WTC11 (cell line): Measurements from ENCODE around the gene CDK16. TPM values are rescaled to one million over a fixed set of nuclear protein-coding genes. Genes with fewer than 3 reads are reported as not detected.

Experiments used
- ATAC-seq: fragments of 200-7000 bp; cut with Tn5 transposase; 2 replicates; pipeline ENCODE4 v1.10.0; 2021; ENCODE audit warnings: mild to moderate bottlenecking, moderate library complexity
- CTCF ChIA-PET: fragments of 300-600 bp; sonication (Branson Sonifier 250); formaldehyde crosslinking; loops from one replicate; lab custom pipeline; 2021; ENCODE audit warnings: antibody characterized with exemption; lab: Charles Lee
- POLR2A ChIA-PET: fragments of 350-600 bp; sonication (Branson Sonifier 250); formaldehyde crosslinking; loops from one replicate; lab custom pipeline; 2021; ENCODE audit warnings: antibody characterized with exemption; lab: Charles Lee
- DNase-seq: peaks from one replicate; pipeline ENCODE4 v3.0.0; 2021; ENCODE audit warnings: low spot score
- H3K27ac Mint-ChIP-seq: 2 replicates; pipeline ENCODE4 v1.8.0; 2021; ENCODE audit warnings: mixed read lengths
- H3K27me3 Mint-ChIP-seq: 2 replicates; pipeline ENCODE4 v1.8.0; 2021; ENCODE audit warnings: low read depth, mild to moderate bottlenecking, moderate library complexity, mixed read lengths
- H3K36me3 Mint-ChIP-seq: 2 replicates; pipeline ENCODE4 v1.8.0; 2021; ENCODE audit warnings: mixed read lengths
- H3K4me1 Mint-ChIP-seq: 2 replicates; pipeline ENCODE4 v1.8.0; 2022; ENCODE audit warnings: mixed read lengths
- H3K4me3 Mint-ChIP-seq: 2 replicates; pipeline ENCODE4 v1.8.0; 2021; ENCODE audit warnings: mild to moderate bottlenecking, moderate library complexity, mixed read lengths
- H3K9me3 Mint-ChIP-seq: 2 replicates; pipeline ENCODE4 v1.8.0; 2021; ENCODE audit warnings: mixed read lengths
- AR ChIP-seq: fragments of 250-450 bp; sonication (Bioruptor Pico); IDR thresholded peaks from 2 replicates; pipeline ENCODE4 v1.9.0; 2021; ENCODE audit warnings: mild to moderate bottlenecking
- CTCF ChIP-seq: fragments of 200-600 bp; IDR thresholded peaks from 2 replicates; pipeline ENCODE4 v1.8.0; 2022; ENCODE audit warnings: antibody characterized with exemption
- EMX1 ChIP-seq: fragments of 250-450 bp; sonication (Bioruptor Pico); IDR thresholded peaks from 2 replicates; pipeline ENCODE4 v1.8.0; 2021; ENCODE audit warnings: mild to moderate bottlenecking
- ERG ChIP-seq: fragments of 250-450 bp; sonication (Bioruptor Pico); IDR thresholded peaks from 2 replicates; pipeline ENCODE4 v1.8.0; 2021; ENCODE audit warnings: mild to moderate bottlenecking
- HMGXB4 ChIP-seq: sonication (generic); formaldehyde crosslinking; IDR thresholded peaks from 2 replicates; pipeline ENCODE4 v1.8.1; 2023; ENCODE audit warnings: mild to moderate bottlenecking, moderate library complexity, missing genetic modification reagents
- JAZF1 ChIP-seq: fragments of 250-450 bp; sonication (Bioruptor Pico); IDR thresholded peaks from 2 replicates; pipeline ENCODE4 v1.9.0; 2021; ENCODE audit warnings: moderate library complexity, mild to moderate bottlenecking, inconsistent platforms
- JUN ChIP-seq: sonication (generic); formaldehyde crosslinking; IDR thresholded peaks from 2 replicates; pipeline ENCODE4 v1.8.0; 2023; ENCODE audit warnings: mild to moderate bottlenecking, missing genetic modification reagents
- MLX ChIP-seq: sonication (generic); formaldehyde crosslinking; IDR thresholded peaks from 2 replicates; pipeline ENCODE4 v1.8.1; 2023; ENCODE audit warnings: mild to moderate bottlenecking, missing genetic modification reagents, moderate library complexity
- MXD4 ChIP-seq: fragments of 250-450 bp; sonication (Bioruptor Pico); IDR thresholded peaks from 2 replicates; pipeline ENCODE4 v1.8.0; 2021; ENCODE audit warnings: mild to moderate bottlenecking, moderate library complexity, borderline replicate concordance
- PREB ChIP-seq: sonication (generic); formaldehyde crosslinking; IDR thresholded peaks from 2 replicates; pipeline ENCODE4 v1.8.1; 2022; ENCODE audit warnings: mild to moderate bottlenecking, missing genetic modification reagents, moderate library complexity, borderline replicate concordance
- PRRX2 ChIP-seq: fragments of 250-450 bp; sonication (Bioruptor Pico); IDR thresholded peaks from 2 replicates; pipeline ENCODE4 v1.8.0; 2021; ENCODE audit warnings: mild to moderate bottlenecking
- USF1 ChIP-seq: sonication (generic); formaldehyde crosslinking; IDR thresholded peaks from 2 replicates; pipeline ENCODE4 v1.8.0; 2022; ENCODE audit warnings: mild to moderate bottlenecking, missing genetic modification reagents
- USF2 ChIP-seq: sonication (generic); formaldehyde crosslinking; IDR thresholded peaks from 2 replicates; pipeline ENCODE4 v1.8.1; 2023; ENCODE audit warnings: mild to moderate bottlenecking, missing genetic modification reagents, moderate library complexity
- ZBTB21 ChIP-seq: sonication (generic); formaldehyde crosslinking; IDR thresholded peaks from 2 replicates; pipeline ENCODE4 v1.8.1; 2023; ENCODE audit warnings: mild to moderate bottlenecking, missing genetic modification reagents, borderline replicate concordance
- ZNF121 ChIP-seq: sonication (generic); formaldehyde crosslinking; IDR thresholded peaks from 2 replicates; pipeline ENCODE4 v1.8.0; 2023; ENCODE audit warnings: missing genetic modification reagents
- ZNF138 ChIP-seq: sonication (generic); formaldehyde crosslinking; conservative IDR thresholded peaks from 2 replicates; pipeline ENCODE4 v1.8.1; 2022; ENCODE audit warnings: mild to moderate bottlenecking, moderate library complexity, missing genetic modification reagents
- ZNF281 ChIP-seq: sonication (generic); formaldehyde crosslinking; IDR thresholded peaks from 2 replicates; pipeline ENCODE4 v1.8.0; 2023; ENCODE audit warnings: mild to moderate bottlenecking, missing genetic modification reagents
- ZNF396 ChIP-seq: fragments of 250-450 bp; sonication (Bioruptor Pico); IDR thresholded peaks from 2 replicates; pipeline ENCODE4 v1.8.0; 2021; ENCODE audit warnings: mild to moderate bottlenecking, moderate library complexity, borderline replicate concordance
- ZNF423 ChIP-seq: fragments of 250-450 bp; sonication (Bioruptor Pico); IDR thresholded peaks from 2 replicates; pipeline ENCODE4 v2.1.2; 2022; ENCODE audit warnings: mild to moderate bottlenecking, moderate library complexity
- ZNF425 ChIP-seq: fragments of 250-450 bp; sonication (Bioruptor Pico); conservative IDR thresholded peaks from 2 replicates; pipeline ENCODE4 v1.9.0; 2021; ENCODE audit warnings: mild to moderate bottlenecking
- total RNA-seq: library from RNA; stranded (reverse); gene quantifications from 3 replicates; pipeline ENCODE4 v1.2.3, GENCODE V29; 2021

CDK16 gene
- total RNA-seq, 1 experiment from 2014 or later, result 130 TPM

- CTCF ChIA-PET, result no interaction called here
- peaks cover 87% of the 10 kb centered on the region for H3K36me3 Mint-ChIP-seq
- POLR2A ChIA-PET, result no interaction called here
- TF ChIP-seq ERG (CRISPR knock-in tag), result no peak
- no peak for TF ChIP-seq USF2 (CRISPR knock-in tag)
- TF ChIP-seq ZNF121 (CRISPR knock-in tag), result no peak
- no peak for TF ChIP-seq ZBTB21
- no peak for TF ChIP-seq ZNF281 (CRISPR knock-in tag)
- TF ChIP-seq PREB (CRISPR knock-in tag), result no peak
- TF ChIP-seq ZNF138, result no peak
- no peak for TF ChIP-seq JAZF1 (CRISPR knock-in tag)
- TF ChIP-seq HMGXB4, result no peak
- no peak for TF ChIP-seq EMX1 (CRISPR knock-in tag)
- TF ChIP-seq PRRX2 (CRISPR knock-in tag), result no peak
- TF ChIP-seq CTCF, result no peak
- no peak for TF ChIP-seq MLX (CRISPR knock-in tag)
- TF ChIP-seq ZNF425, result no peak
- TF ChIP-seq ZNF396 (CRISPR knock-in tag), result no peak
- TF ChIP-seq ZNF423 (CRISPR knock-in tag), result no peak
- no peak for TF ChIP-seq MXD4
- no peak for TF ChIP-seq USF1 (CRISPR knock-in tag)
- no peak for TF ChIP-seq JUN (CRISPR knock-in tag)
- no peak for TF ChIP-seq AR (CRISPR knock-in tag)
- TF ChIP-seq, all 79 proteins: peak for 0
- no peaks in the 10 kb centered on the region for H3K9me3 Mint-ChIP-seq
- H3K4me3 Mint-ChIP-seq, result no peak overlapping the region
- no peaks in the 10 kb centered on the region for H3K4me1 Mint-ChIP-seq
- no peak for DNase-seq
- ATAC-seq, result no peak
- H3K27me3 Mint-ChIP-seq, result no peaks in the 10 kb centered on the region
- no peak overlapping the region for H3K27ac Mint-ChIP-seq
These were observed 8.8 kb upstream of the CDK16 start for GRCh38 chrX:47209508-47210238.
